Right lung (tissue), 5 donors: ENCODE data around the gene CORIN. TPM values are rescaled to one million over a fixed set of nuclear protein-coding genes. Genes with fewer than 3 reads are reported as not detected.

Experiments used
- DNase-seq, 2 donors: peaks; one replicate each; pipeline ENCODE4 v3.0.0-alpha.2; 2013
- polyA plus RNA-seq, 5 donors: library from polyadenylated mRNA; unstranded; fragments of 120-200 nt; gene quantifications; one replicate each; pipeline versions ENCODE4 v1.2.1 to v1.2.3, GENCODE V29; 2013; ENCODE audit warnings: inconsistent platforms in 1 of 5, low replicate concordance in 1 of 5; ENCODE audit not compliant: insufficient read length in 5 of 5, insufficient read depth in 1 of 5

The CORIN gene
- polyA plus RNA-seq, 5 donors: 2.9 to 5.4 (median 3.5) TPM

DNA sequence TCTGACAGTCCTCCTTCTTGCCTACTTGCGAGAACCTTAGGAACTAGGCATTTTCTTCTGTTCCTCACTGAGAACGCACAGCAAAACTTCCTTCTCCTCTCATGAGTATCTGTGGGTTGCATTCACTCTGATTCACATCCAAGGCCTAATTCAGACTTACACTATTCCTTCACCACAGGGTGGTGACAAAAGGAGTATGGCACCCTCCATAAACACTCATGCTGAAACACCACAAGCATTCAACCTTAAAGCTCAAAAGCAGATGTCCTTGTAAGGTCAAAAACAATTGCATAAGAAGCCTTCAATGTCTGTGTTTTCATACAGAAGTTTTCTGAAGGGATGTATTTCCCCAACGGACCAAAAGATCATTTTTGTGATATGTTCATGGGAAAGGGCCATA is 147.3 kb downstream of the CORIN start:
- no peak for DNase-seq

GRCh38 chr4:47686294-47686872 is 151.5 kb downstream of the CORIN start:
- DNase-seq: no peak

- DNase-seq: no peak
These were observed 162.1 kb downstream of the CORIN start for GRCh38 chr4:47675806-47676205.

- no peak for DNase-seq
These were observed 163.7 kb downstream of the CORIN start for GRCh38 chr4:47674144-47674543.

DNA sequence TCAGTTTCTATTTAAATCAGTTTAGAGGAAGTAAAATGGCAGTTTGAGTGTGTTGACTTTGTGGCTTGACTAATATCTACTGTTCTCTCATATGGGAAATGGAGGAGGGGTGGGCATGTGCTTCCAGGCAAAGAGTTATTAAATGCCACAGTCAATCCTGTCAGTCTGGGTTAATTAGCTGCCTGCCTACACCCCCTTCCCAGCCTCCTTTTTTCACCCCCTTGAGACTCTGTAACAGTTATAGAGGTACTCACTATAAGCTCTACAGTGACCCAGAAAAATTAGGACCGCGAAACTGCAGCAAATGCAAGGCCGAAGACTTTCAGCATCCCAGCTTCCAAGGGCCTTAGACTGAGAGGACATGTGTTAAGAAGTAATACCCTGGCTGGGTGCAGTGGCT is 165.2 kb downstream of the CORIN start:
- no peak for DNase-seq

DNA sequence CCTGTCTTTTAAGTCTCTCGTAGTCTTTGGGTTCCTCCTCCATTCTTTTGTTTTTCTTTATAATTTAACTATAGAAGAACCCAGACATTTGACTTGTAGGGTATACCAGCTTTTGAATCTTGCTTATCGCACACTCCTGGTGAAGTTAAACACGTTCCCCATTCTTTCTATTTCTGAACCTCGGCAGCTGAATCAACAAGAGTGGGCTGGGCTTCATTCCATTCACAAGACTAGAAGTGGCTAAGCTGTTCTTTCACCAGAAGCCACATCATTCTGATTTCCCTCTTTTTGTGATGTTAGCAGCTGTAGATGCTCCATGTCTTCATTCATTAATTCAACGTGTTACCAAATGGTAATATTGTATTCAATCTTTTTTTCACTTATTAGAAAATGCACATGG is 167.9 kb downstream of the CORIN start:
- DNase-seq: peak in 1 of 2 donors; percentile 12

- DNase-seq: peak; percentile 40 to 65
These were observed 169.0 kb downstream of the CORIN start for GRCh38 chr4:47668810-47669408.

DNA sequence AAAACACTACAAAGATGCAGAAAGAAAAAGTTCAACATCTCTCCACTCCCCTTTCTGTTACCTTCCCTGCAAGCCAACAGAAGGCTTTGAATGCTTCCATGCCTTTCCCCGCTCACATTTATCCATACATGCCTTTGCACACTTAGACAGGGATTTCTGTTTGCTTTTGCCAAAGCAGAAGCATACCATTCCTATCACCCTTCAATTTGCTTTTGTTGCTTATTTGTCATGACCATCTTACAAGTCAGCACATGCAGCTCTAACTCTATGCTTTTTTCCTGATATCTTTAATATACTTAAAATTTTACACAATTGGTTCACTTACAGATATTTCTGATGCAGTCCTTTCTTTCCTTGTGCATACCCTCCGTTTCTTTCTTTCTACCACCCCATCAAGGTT is 169.6 kb downstream of the CORIN start:
- DNase-seq: no peak

GRCh38 chr4:47667552-47667951 is 170.3 kb downstream of the CORIN start:
- no peak for DNase-seq

DNA sequence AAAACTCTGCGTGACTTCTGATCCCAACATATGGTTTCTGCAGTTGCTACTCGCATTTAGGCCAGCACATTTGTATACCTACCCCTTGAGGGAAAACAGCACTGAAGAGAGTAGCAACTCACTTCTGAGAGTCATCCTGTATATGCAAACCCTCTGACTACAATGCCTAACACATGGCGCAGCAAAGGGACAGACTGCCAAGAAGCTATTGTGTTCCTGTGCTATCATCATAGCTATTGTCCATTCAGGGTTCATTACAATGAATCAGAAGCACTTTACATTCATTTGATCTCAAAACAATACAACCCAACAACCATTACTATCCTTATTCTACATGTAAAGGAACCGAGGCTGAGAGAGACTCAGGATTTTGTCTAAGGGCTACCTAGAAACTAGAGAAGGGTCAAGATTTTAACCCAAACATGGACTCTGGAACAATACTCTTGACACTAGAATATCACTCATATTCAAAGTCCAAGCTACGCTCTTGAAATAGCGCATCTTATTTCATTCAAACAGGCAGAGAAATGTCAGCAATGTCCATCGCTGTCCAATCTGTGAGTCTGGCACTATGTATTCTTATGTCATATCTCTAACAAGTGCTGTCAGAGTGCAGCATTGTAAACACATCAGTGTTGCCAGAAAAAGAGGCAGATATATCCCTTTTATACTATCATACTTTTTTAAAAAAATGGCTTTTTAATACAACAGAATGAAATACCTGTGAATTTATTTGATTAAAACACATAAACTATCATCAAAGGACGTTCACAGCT is 173.6 kb downstream of the CORIN start:
- no peak for DNase-seq

GRCh38 chr4:47662975-47663374 is 174.9 kb downstream of the CORIN start:
- no peak for DNase-seq

GRCh38 chr4:47661741-47662140 is 176.1 kb downstream of the CORIN start:
- DNase-seq: no peak

GRCh38 chr4:47659342-47659741 is 178.5 kb downstream of the CORIN start:
- DNase-seq: no peak

DNA sequence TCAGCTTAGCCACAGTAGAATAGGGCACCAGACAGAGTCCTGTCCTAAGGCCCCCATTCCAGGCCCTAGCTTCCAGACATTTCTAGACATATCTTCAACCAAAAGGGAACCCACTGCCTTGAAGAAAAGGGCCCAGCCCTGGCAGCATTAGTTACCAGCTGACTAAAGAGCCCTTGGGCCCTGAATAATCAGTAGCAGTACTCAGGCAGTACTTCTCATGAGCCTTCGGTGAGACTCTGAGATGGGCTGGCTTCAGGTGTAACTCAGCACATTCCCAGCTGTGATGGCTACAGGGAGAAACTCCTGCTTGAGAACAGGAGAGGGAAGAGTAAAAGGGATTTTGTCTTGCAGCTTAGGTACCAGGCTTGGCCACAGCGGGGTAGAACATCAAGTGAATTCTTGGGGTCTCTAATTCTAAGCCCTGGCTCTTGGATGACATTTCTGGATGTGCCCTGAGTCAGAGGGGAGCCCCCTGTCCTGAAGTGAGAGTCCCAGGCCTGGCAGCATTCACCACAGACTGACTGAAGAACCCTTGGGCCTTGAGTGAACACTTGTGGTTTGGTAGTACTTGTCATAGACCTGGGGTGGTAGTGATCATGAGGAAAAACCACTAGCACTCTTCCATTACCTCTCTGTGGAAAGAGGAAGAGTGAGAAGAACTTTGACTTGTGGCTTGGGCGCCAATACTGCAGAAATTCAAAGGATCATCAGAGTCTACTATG is 182.7 kb downstream of the CORIN start:
- DNase-seq: no peak

DNA sequence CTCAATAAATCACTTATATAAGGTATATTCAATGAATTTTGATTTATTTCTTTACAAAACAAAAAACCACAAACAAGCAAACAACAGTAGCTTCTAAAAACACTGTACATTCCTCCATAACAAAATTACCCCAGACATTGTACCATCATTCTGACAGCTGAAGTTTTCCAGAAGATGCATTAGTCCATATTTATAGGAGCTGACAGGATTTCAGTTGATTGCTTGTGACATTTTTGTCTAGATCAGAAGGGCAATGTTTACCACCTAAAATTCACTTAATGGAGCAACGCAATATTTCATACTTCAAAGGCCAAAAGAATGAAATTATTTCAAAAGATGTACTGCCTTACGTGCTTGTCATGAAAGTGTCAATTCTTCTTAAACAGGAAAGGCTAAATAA is 185.8 kb downstream of the CORIN start:
- no peak for DNase-seq

- DNase-seq: no peak
These were observed 186.6 kb downstream of the CORIN start for GRCh38 chr4:47651231-47651630.

- peak in 1 of 2 donors; percentile 34 for DNase-seq
These were observed 187.2 kb downstream of the CORIN start for GRCh38 chr4:47650584-47651130.

DNA sequence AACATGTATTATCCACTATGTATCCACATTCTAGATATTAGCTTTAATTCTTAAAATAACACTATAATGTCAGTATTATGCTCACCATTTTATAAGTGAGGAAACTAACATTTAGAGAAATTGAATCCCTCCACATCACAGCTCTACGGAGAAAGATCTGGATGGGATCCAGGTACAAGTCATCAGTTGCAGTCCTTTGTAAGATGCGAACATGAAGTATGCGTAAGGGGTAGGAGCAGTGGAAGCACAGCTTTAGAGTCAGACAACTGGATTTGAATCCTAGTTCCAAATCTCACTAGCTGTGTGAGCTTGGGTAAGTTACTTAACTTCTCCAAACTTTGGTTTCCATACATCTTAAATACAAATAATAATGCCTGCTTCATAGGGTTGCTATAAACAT is 190.3 kb downstream of the CORIN start:
- DNase-seq: no peak

GRCh38 chr4:47647029-47647428 is 190.8 kb downstream of the CORIN start:
- no peak for DNase-seq

DNA sequence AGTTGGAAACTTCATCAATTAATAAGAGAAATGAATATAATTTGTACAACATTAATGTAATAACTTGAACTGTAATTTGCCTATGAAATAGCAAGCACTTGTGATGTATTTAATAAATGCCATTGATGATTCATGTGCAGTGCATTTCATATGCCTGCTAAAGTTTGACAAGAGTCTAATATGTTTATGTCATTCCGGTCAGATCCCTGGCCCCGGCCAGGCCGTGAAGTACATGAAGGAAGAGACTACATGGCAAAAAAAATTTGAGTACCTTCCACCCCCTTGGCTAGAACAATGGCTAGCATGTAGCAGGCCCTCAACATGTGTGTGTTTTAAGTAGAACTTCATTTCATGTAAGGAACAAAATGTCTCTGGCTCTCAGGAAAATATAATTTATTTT is 191.5 kb downstream of the CORIN start:
- DNase-seq: no peak

DNA sequence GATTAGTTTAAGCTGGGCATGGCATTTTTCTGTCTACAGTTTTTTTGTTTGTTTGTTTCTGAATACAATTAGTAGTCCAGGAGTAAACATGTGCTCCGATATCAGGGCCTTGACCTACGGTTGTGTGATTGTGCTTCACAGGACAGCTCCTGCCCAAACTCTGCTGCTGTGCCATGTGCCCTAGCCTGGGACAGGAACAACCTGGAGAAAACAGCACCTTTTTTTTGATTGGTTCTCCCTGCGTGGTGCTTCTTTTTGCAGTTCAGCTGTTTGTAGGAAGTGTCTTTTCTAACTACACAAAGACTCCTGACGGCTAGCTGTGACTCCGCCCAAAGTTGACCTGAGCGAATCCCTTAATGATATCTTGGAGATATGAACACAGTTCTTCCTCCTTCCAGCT is 194.0 kb downstream of the CORIN start:
- DNase-seq: no peak
